Inflammatory macrophage (primary cell): ENCODE results near the gene NT5M.

Source experiments
- DNase-seq, 2 donors: peaks; one replicate each; pipeline ENCODE4 v3.0.0-alpha.2; 2020 to 2022

NT5M gene

GRCh38 chr17:17377071-17377967 lies 74.1 kb downstream of the NT5M start:
- DNase-seq = no peak

- DNase-seq = no peak
Measured at GRCh38 chr17:17379197-17379991, 76.2 kb downstream of the NT5M start.

- DNase-seq = no peak
Measured at GRCh38 chr17:17380145-17380925, 77.2 kb downstream of the NT5M start.

- DNase-seq = no peak
Measured at GRCh38 chr17:17381446-17382064, 78.4 kb downstream of the NT5M start.

- DNase-seq = peak in 1 of 2 donors; percentile 16
Measured at GRCh38 chr17:17382065-17382459, 78.9 kb downstream of the NT5M start.

GRCh38 chr17:17382971-17383370 lies 79.8 kb downstream of the NT5M start:
- DNase-seq = peak in 1 of 2 donors; percentile 5

- DNase-seq = peak; percentile 61 to 88
Measured at GRCh38 chr17:17383431-17384290, 80.5 kb downstream of the NT5M start.

GRCh38 chr17:17384291-17384615 lies 81.1 kb downstream of the NT5M start:
- DNase-seq = no peak

- DNase-seq = no peak
Measured at GRCh38 chr17:17384961-17385360, 81.8 kb downstream of the NT5M start.

GRCh38 chr17:17385491-17385890 lies 82.3 kb downstream of the NT5M start:
- DNase-seq = no peak

- DNase-seq = no peak
Measured at GRCh38 chr17:17386094-17386800, 83.1 kb downstream of the NT5M start.

GRCh38 chr17:17387017-17387497 lies 83.9 kb downstream of the NT5M start:
- DNase-seq = no peak

- no peak for DNase-seq
Measured at GRCh38 chr17:17387498-17388362, 84.6 kb downstream of the NT5M start.

- no peak for DNase-seq
Measured at GRCh38 chr17:17388657-17389496, 85.7 kb downstream of the NT5M start.

GRCh38 chr17:17391668-17392370 lies 88.6 kb downstream of the NT5M start:
- no peak for DNase-seq

GRCh38 chr17:17393976-17394375 lies 90.8 kb downstream of the NT5M start:
- DNase-seq = no peak

- DNase-seq = no peak
Measured at GRCh38 chr17:17394494-17394893, 91.3 kb downstream of the NT5M start.

- DNase-seq = no peak
Measured at GRCh38 chr17:17395246-17395802, 92.2 kb downstream of the NT5M start.
